GM18909 (cell line): Measurements from ENCODE around the gene ACOXL.

Source experiments
- ATAC-seq: cut with Tn5 transposase; IDR thresholded peaks from one replicate; pipeline ENCODE4 v1.9.1; 2021; ENCODE audit warnings: mild to moderate bottlenecking; ENCODE audit not compliant: unreplicated experiment, poor library complexity

ACOXL gene

GRCh38 chr2:111139637-111140317, 407.4 kb downstream of the ACOXL start:
- ATAC-seq: no peak

- no peak for ATAC-seq
These were observed 408.4 kb downstream of the ACOXL start for GRCh38 chr2:111140815-111141214.

- ATAC-seq: no peak
These were observed 409.7 kb downstream of the ACOXL start for GRCh38 chr2:111142101-111142500.

GRCh38 chr2:111143107-111143842, 410.9 kb downstream of the ACOXL start:
- no peak for ATAC-seq

- no peak for ATAC-seq
These were observed 411.4 kb downstream of the ACOXL start for GRCh38 chr2:111143843-111144198.

DNA sequence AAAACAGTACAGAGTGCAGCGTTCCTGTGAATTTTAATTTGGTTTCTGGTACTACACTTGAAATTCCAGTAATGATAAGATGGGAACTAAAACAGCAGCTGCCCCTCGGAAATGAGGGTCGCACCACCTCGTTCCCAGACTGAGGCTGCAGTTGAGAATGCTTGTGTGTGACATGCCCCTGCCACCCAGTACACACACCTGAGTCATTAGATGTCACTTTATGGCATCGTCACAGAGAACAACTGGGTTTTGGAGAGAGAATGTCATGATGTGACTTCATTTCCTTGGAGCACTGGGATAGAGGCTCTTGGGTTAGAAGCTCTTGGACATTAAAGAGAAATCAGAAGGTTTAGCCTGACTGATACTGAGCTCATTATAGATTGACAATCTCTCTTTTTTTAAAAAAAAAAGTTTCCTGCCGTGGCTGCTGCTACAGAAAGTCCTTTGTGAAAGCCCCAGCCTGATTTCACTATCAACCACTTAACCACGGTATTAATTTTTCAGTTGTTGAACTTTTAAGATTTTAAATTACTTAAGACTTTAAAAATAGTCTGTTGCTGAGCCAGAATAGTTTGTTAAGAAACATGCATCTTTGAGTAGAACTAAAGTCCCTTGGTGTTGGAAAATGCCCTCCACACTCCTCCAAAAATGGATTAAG, 412.9 kb downstream of the ACOXL start:
- ATAC-seq: no peak

- no peak for ATAC-seq
These were observed 413.6 kb downstream of the ACOXL start for GRCh38 chr2:111145951-111146350.

- ATAC-seq: no peak
These were observed 416.0 kb downstream of the ACOXL start for GRCh38 chr2:111148225-111148873.

DNA sequence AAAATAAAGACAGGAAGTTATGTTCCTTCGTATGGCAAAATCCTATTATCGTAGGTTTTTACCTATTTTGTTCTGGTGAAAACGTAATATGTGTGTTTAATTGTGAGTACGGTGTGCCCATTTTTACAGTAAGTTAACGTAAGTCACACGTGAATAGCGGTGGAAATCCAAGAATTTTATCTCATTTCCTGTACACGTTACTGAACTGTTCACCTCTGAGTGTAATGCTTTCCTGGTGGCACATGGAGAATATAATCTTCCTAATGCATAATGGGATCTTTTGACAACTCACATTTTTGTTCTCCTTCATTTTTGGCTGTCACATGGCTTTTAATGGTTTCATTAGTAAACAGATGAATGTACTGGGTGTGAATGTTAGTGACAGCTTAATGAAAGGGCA, 416.6 kb downstream of the ACOXL start:
- ATAC-seq: no peak

- ATAC-seq: no peak
These were observed 417.6 kb downstream of the ACOXL start for GRCh38 chr2:111149882-111150455.

- no peak for ATAC-seq
These were observed 422.4 kb downstream of the ACOXL start for GRCh38 chr2:111154758-111155157.

DNA sequence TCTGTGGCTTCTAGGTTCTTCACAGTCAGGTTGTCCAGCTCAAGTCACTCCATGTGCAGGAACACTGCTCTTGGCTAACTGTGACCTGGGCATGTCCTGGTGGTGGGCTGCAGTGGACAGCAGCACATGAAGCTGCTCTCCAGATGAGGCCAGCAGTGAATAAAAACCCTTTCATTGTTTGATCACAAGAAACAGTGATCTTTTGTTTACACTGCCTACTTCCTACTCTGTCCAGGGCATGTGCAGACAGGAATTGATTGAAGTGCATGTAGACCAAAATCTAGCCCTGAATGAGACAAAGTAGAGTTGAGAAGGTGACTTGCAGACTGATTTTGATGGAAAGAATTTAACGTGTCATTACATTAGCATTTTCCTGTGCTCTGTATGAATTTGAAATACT, 423.2 kb downstream of the ACOXL start:
- ATAC-seq: no peak

GRCh38 chr2:111156529-111156928, 424.2 kb downstream of the ACOXL start:
- ATAC-seq: no peak

GRCh38 chr2:111157071-111157661, 424.8 kb downstream of the ACOXL start:
- ATAC-seq: peak; percentile 64

DNA sequence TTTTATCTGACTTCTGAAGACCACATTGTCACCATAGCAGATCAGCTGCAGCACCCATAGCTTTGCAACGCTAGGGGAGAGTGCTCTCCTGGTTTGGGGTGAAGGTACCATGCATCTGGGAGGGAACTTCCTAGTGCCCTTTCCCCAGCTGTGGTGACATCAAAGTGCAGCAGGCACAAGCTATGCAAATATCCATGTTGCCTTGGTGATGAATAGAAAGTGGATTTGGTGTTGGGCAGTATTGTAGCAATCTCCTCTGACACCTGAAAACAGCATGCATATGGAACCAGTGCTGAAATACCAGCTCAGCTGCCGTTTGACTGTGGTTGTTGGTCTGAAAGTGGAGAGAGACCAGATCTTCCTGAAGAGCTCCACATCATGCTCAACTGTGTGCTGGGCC, 425.4 kb downstream of the ACOXL start:
- peak; percentile 61 for ATAC-seq

DNA sequence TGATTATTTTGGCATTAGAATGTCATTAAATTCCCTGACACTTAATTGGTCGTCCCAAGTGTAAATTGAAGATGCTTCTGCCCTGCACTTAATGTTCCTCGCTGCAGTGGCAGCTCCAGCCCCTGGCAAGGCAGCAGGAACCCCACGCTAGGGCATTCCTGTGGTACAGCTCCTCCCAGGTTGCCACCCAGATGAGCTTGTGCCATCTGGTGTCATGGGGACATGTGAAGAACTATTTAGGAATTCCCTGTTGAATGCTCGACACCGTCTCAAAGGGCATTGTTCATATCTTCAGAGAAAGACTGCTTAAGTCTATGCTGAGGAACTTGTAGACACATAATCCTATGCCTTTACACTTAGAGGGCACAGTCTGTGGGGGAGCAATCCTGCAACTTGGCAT, 427.3 kb downstream of the ACOXL start:
- ATAC-seq: no peak

GRCh38 chr2:111160758-111161157, 428.4 kb downstream of the ACOXL start:
- no peak for ATAC-seq

GRCh38 chr2:111161971-111162370, 429.6 kb downstream of the ACOXL start:
- no peak for ATAC-seq

DNA sequence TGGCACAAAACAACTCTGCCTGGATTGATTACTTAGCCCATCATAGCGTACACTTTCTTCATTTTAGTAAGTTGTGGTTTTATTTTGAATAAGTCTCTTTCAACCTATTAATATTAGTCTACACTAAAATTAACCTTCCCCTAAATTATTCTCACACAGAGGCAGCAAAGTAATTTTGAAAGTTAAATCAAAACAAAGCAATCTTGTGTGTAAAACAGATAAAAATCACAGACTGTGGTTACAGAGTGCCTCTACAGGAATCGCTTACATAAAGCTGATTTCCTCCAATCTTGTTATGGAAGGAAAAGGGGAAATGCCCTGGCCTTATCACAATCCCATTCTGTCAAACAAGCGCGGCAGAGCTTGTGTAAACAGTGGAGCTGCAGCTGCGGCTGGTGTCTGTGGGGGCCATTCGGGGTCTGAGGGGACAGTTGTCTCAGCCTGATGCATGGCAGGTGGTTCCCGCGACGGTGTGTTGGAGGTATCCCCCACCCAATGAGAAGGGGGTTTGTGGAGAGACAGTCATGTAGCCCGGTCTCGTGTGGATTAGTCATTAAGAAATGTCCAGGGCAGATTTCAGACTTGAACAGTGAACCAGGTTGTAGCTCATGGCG, 430.5 kb downstream of the ACOXL start:
- ATAC-seq: no peak

GRCh38 chr2:111164078-111164477, 431.7 kb downstream of the ACOXL start:
- ATAC-seq: no peak
